Trophoblast cell (in vitro differentiated cells and primary cell): ENCODE data around the gene SNAI1.

Experiments
- DNase-seq, 2 donors: peaks; one replicate each; pipeline ENCODE4 v3.0.0-alpha.2; 2016
- H2AFZ ChIP-seq: 2 replicates; pipeline ENCODE4 v1.6.1; 2013; ENCODE audit warnings: low read length, moderate library complexity, mild to moderate bottlenecking; ENCODE audit not compliant: insufficient read depth, poor library complexity
- H2AK5ac ChIP-seq: 2 replicates; pipeline ENCODE4 v1.6.1; 2013; ENCODE audit warnings: mild to moderate bottlenecking, low read length
- H2BK120ac ChIP-seq: 2 replicates; pipeline ENCODE4 v1.6.1; 2013; ENCODE audit warnings: low read length, mild to moderate bottlenecking, moderate library complexity; ENCODE audit not compliant: insufficient read depth, poor library complexity
- H2BK12ac ChIP-seq: 2 replicates; pipeline ENCODE4 v1.6.1; 2013; ENCODE audit warnings: mild to moderate bottlenecking, low read length, moderate library complexity
- H2BK5ac ChIP-seq: 2 replicates; pipeline ENCODE4 v1.6.1; 2013; ENCODE audit warnings: low read length, low read depth, moderate library complexity, mild to moderate bottlenecking; ENCODE audit not compliant: poor library complexity
- H3K14ac ChIP-seq: 2 replicates; pipeline ENCODE4 v1.6.1; 2013; ENCODE audit warnings: mild to moderate bottlenecking, low read length
- H3K18ac ChIP-seq: 2 replicates; pipeline ENCODE4 v1.6.1; 2013; ENCODE audit warnings: mild to moderate bottlenecking, low read length
- H3K23ac ChIP-seq: 2 replicates; pipeline ENCODE4 v1.6.1; 2013; ENCODE audit warnings: low read length
- H3K27ac ChIP-seq: 2 replicates; pipeline ENCODE4 v1.5.1; 2013; ENCODE audit warnings: low read depth, mild to moderate bottlenecking, inconsistent platforms, low read length, moderate library complexity
- H3K27me3 ChIP-seq: 2 replicates; pipeline ENCODE4 v1.6.1; 2013; ENCODE audit warnings: inconsistent platforms, mild to moderate bottlenecking, low read length, moderate library complexity; ENCODE audit not compliant: insufficient read depth
- H3K36me3 ChIP-seq, 2 experiments: 1 replicate in 1 of 2; 2 replicates in 1 of 2; pipeline ENCODE4 v1.6.1; 2013; ENCODE audit warnings: low read length in 2 of 2, mild to moderate bottlenecking in 2 of 2, moderate library complexity in 1 of 2; ENCODE audit not compliant: insufficient read depth in 2 of 2, control insufficient read depth in 1 of 2
- H3K4ac ChIP-seq: 2 replicates; pipeline ENCODE4 v1.6.1; 2013; ENCODE audit warnings: low read depth, mild to moderate bottlenecking, low read length, moderate library complexity
- H3K4me1 ChIP-seq, 2 experiments: 1 replicate in 1 of 2; 2 replicates in 1 of 2; pipeline ENCODE4 v1.6.1; 2013; ENCODE audit warnings: low read length in 2 of 2, mild to moderate bottlenecking in 2 of 2, moderate library complexity in 1 of 2; ENCODE audit not compliant: insufficient read depth in 2 of 2, control insufficient read depth in 1 of 2
- H3K4me2 ChIP-seq: 2 replicates; pipeline ENCODE4 v1.6.1; 2013; ENCODE audit warnings: inconsistent platforms, mild to moderate bottlenecking, low read length, moderate library complexity
- H3K4me3 ChIP-seq: 2 replicates; pipeline ENCODE4 v1.5.1; 2013; ENCODE audit warnings: mild to moderate bottlenecking, low read depth, low read length, inconsistent platforms
- H3K79me1 ChIP-seq: one replicate; pipeline ENCODE4 v1.6.1; 2013; ENCODE audit warnings: low read length
- H3K79me2 ChIP-seq: 2 replicates; pipeline ENCODE4 v1.6.1; 2013; ENCODE audit warnings: low read length, mild to moderate bottlenecking; ENCODE audit not compliant: control insufficient read depth, insufficient read depth, poor library complexity
- H3K9ac ChIP-seq: 2 replicates; pipeline ENCODE4 v1.6.1; 2013; ENCODE audit warnings: mild to moderate bottlenecking, low read length
- H3K9me3 ChIP-seq: 2 replicates; pipeline ENCODE4 v1.6.1; 2013; ENCODE audit warnings: low read depth, mild to moderate bottlenecking, control low read depth, inconsistent platforms, low read length; ENCODE audit not compliant: insufficient read depth
- H4K12ac ChIP-seq: 2 replicates; pipeline ENCODE4 v1.6.1; 2013; ENCODE audit warnings: low read depth, mild to moderate bottlenecking, low read length, moderate library complexity
- H4K8ac ChIP-seq: 2 replicates; pipeline ENCODE4 v1.6.1; 2013; ENCODE audit warnings: low read depth, mild to moderate bottlenecking, low read length, moderate library complexity
- H4K91ac ChIP-seq: one replicate; pipeline ENCODE4 v1.6.1; 2013; ENCODE audit warnings: low read depth, mild to moderate bottlenecking, low read length, moderate library complexity
- WGBS: extraction: QIAGEN DNeasy Blood & Tissue Kit; methylation state at CpG from one replicate; pipeline ENCODE4 v1.1.7; 2013; ENCODE audit warnings: missing lambda C conversion rate; ENCODE audit not compliant: insufficient read length, insufficient coverage; ENCODE audit errors: extremely low coverage; 5-methylcytosine and 5-hydroxymethylcytosine counted together

Gene SNAI1

DNA sequence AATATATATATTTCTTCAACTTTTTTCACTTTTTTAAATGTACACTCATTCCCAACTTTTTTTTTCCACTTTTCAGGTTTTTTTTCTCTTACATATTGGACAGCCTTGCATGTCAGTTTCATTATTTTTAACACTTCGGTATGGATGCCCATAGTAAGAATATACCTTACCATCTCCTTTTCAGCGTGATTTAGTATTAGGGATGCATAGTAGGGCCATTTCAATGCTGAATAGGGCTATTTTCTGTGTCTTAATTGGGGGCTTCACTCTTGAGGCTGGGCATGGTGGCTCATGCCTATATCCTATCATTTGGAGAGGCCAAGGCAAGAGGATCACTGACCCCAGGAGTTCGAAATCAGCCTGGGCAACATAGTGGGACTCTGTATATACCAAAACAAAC is 39.8 kb upstream of the SNAI1 start:
- no peak overlapping the region for H4K12ac ChIP-seq
- no peak overlapping the region for H3K18ac ChIP-seq
- no peaks in the 10 kb centered on the region for H3K4me1 ChIP-seq
- no peak overlapping the region for H2BK12ac ChIP-seq
- no CpG with 5 or more reads among the region's 3 CpGs for WGBS
- H3K36me3 ChIP-seq = peaks cover 24 to 39% of the 10 kb centered on the region in 2 experiments
- H3K4me3 ChIP-seq = no peak overlapping the region
- H3K79me2 ChIP-seq = peaks cover 3% of the 10 kb centered on the region
- peaks cover 2% of the 10 kb centered on the region for H3K9me3 ChIP-seq
- H2AK5ac ChIP-seq = no peak overlapping the region
- H4K91ac ChIP-seq = no peak overlapping the region
- H3K79me1 ChIP-seq = no peaks in the 10 kb centered on the region
- H3K27ac ChIP-seq = no peak overlapping the region
- H3K9ac ChIP-seq = no peak overlapping the region
- H2BK120ac ChIP-seq = no peak overlapping the region
- H3K23ac ChIP-seq = no peak overlapping the region
- no peak for DNase-seq
- H2AFZ ChIP-seq = no peak overlapping the region
- no peaks in the 10 kb centered on the region for H3K27me3 ChIP-seq
- H4K8ac ChIP-seq = no peak overlapping the region
- H3K4ac ChIP-seq = no peak overlapping the region
- no peak overlapping the region for H3K4me2 ChIP-seq
- H2BK5ac ChIP-seq = no peak overlapping the region
- no peak overlapping the region for H3K14ac ChIP-seq

DNA sequence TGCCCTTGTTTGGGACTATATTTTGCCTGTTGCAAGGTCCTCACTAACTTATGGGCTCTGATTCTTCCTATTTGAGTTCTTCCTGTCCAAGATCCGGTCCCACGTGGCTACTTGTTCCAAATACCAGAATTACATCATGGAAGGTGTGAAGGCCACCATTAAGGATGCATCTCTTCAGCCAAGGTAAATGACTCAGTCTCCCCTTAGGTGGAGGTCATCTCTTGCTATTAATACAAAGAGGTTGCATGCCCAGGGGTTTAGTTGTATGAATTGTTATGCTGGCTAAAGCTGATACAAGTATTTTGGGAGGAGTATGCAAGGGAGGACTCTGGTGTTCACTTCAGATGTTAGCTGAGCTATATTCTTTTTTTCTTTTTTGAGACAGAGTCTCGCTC is 37.5 kb upstream of the SNAI1 start:
- Histone ChIP-seq H2AK5ac (no peak overlapping the region), H2AFZ (no peak overlapping the region), H4K12ac (no peak overlapping the region), H3K4me3 (no peak overlapping the region), H3K4me2 (no peak overlapping the region), H3K18ac (no peak overlapping the region), H3K9me3 (no peaks in the 10 kb centered on the region), H3K23ac (no peak overlapping the region), H2BK120ac (no peak overlapping the region), H3K9ac (no peak overlapping the region), H3K27me3 (no peaks in the 10 kb centered on the region), H4K8ac (no peak overlapping the region), H3K79me2 (no peaks in the 10 kb centered on the region), H3K79me1 (no peaks in the 10 kb centered on the region), H3K4ac (no peak overlapping the region), H3K27ac (no peak overlapping the region), H3K14ac (no peak overlapping the region), H4K91ac (no peak overlapping the region), H3K36me3 (peaks cover 38 to 60% of the 10 kb centered on the region in 2 experiments), H3K4me1 (no peaks in the 10 kb centered on the region), H2BK5ac (no peak overlapping the region), H2BK12ac (no peak overlapping the region)
- no CpG with 5 or more reads among the region's 3 CpGs for WGBS
- DNase-seq = no peak

DNA sequence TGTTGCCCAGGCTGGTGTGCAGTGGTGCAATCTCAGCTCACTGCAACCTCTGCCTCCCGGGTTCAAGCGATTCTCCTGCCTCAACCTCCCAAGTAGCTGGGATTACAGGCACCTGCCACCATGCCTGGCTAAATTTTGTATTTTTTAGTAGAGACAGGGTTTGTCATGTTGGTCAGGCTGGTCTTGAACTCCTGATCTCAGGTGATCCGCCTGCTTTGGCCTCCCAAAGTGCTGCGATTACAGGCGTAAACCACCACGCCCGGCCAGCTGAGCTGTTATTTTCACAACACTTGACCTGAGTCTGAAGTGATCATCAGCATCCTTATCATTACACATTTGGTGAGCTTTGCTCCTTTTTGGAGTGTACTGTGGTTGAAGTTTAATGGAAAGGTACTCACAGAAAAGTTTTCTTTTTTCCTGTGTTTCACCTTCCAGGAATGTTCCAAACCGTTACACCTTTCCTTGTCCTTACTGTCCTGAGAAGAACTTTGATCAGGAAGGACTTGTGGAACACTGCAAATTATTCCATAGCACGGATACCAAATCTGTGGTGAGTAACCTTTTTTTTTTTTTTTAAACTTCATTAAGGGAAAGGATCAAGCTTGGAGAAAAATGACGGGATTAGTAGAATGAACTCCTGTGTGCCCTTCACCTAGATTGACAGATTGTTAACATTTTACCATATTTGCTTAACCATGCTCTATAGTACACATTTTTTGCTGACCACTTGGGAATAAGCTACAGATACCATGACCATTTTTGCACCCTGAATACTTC is 36.9 kb upstream of the SNAI1 start:
- Histone ChIP-seq H3K18ac (no peak overlapping the region), H3K4me3 (no peak overlapping the region), H2BK5ac (no peak overlapping the region), H3K79me1 (no peaks in the 10 kb centered on the region), H3K36me3 (peaks cover 41 to 64% of the 10 kb centered on the region in 2 experiments), H3K4ac (no peak overlapping the region), H4K12ac (no peak overlapping the region), H3K14ac (no peak overlapping the region), H3K4me1 (no peaks in the 10 kb centered on the region), H3K9me3 (no peaks in the 10 kb centered on the region), H3K27me3 (no peaks in the 10 kb centered on the region), H3K27ac (no peak overlapping the region), H3K9ac (no peak overlapping the region), H3K23ac (no peak overlapping the region), H2AFZ (no peak overlapping the region), H2BK12ac (no peak overlapping the region), H3K4me2 (no peak overlapping the region), H3K79me2 (no peaks in the 10 kb centered on the region), H4K91ac (no peak overlapping the region), H2BK120ac (no peak overlapping the region), H4K8ac (no peak overlapping the region), H2AK5ac (no peak overlapping the region)
- DNase-seq = no peak
- no CpG with 5 or more reads among the region's 10 CpGs for WGBS

DNA sequence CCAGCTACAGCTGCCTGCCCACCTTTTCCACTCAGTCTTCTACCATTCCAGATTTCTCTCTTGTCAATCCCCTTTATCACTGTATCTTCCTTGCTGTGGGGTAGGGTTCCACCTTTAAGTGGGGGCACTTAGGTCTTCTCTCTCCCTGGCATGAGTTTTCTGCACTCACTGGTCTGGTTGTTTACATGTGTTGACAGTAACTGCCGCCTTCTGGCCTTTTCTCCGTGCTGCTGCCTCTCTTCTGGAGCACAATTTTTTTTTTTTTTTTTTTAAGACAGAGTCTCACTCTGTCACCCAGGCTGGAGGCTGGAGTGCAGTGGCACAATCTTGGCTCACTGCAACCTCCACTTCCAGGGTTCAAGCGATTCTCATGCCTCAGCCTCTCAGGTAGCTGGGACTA is 34.6 kb upstream of the SNAI1 start:
- no peak overlapping the region for H3K4me3 ChIP-seq
- H4K12ac ChIP-seq = no peak overlapping the region
- no CpG with 5 or more reads among the region's 3 CpGs for WGBS
- H3K79me2 ChIP-seq = no peaks in the 10 kb centered on the region
- H3K14ac ChIP-seq = no peak overlapping the region
- no peak overlapping the region for H3K4ac ChIP-seq
- H3K23ac ChIP-seq = no peak overlapping the region
- H4K91ac ChIP-seq = no peak overlapping the region
- H3K27me3 ChIP-seq = no peaks in the 10 kb centered on the region
- H3K4me1 ChIP-seq = no peaks in the 10 kb centered on the region
- no peak overlapping the region for H2AFZ ChIP-seq
- no peak overlapping the region for H2BK120ac ChIP-seq
- no peak overlapping the region for H3K9ac ChIP-seq
- no peak overlapping the region for H3K27ac ChIP-seq
- H3K4me2 ChIP-seq = no peak overlapping the region
- H3K9me3 ChIP-seq = no peaks in the 10 kb centered on the region
- no peak overlapping the region for H4K8ac ChIP-seq
- no peak overlapping the region for H2BK5ac ChIP-seq
- H2BK12ac ChIP-seq = no peak overlapping the region
- no peak overlapping the region for H3K18ac ChIP-seq
- H3K79me1 ChIP-seq = no peaks in the 10 kb centered on the region
- no peak for DNase-seq
- no peak overlapping the region for H2AK5ac ChIP-seq
- H3K36me3 ChIP-seq = peaks cover 42 to 62% of the 10 kb centered on the region in 2 experiments
